ENCODE data around the gene DCST1.

DCST1 gene

GRCh38 chr1:155037043-155037442 is 3.4 kb downstream of the DCST1 start:
- no peak for DNase-seq

- no peak for DNase-seq
Measured at GRCh38 chr1:155037851-155038441, 4.3 kb downstream of the DCST1 start.

- no peak for DNase-seq
Measured at GRCh38 chr1:155038602-155039307, 5.1 kb downstream of the DCST1 start.

GRCh38 chr1:155039308-155039669 is 5.7 kb downstream of the DCST1 start:
- DNase-seq: no peak

- no peak for DNase-seq
Measured at GRCh38 chr1:155040358-155041093, 6.9 kb downstream of the DCST1 start.

GRCh38 chr1:155042789-155043188 is 9.2 kb downstream of the DCST1 start:
- no peak for DNase-seq

GRCh38 chr1:155043301-155043702 is 9.7 kb downstream of the DCST1 start:
- DNase-seq: no peak

GRCh38 chr1:155043793-155044192 is 10.2 kb downstream of the DCST1 start:
- DNase-seq: no peak

- DNase-seq: no peak
Measured at GRCh38 chr1:155044365-155044764, 10.7 kb downstream of the DCST1 start.

- DNase-seq: peak; percentile 60
Measured at GRCh38 chr1:155044812-155045657, 11.4 kb downstream of the DCST1 start.

GRCh38 chr1:155048449-155049334 is 15.1 kb downstream of the DCST1 start:
- DNase-seq: no peak

- DNase-seq: no peak
Measured at GRCh38 chr1:155049651-155050559, 16.3 kb downstream of the DCST1 start.

- peak; percentile 79 for DNase-seq
Measured at GRCh38 chr1:155050560-155051341, 17.1 kb downstream of the DCST1 start, which contains the start of gene ADAM15. Gene ADAM15, plus strand, starts transcription at chr1:155051316. Its CDS starts 71 bp downstream, at chr1:155051387.

- no peak for DNase-seq
Measured at GRCh38 chr1:155051342-155051776, 17.7 kb downstream of the DCST1 start.

- DNase-seq: peak; percentile 55
Measured at GRCh38 chr1:155051777-155052398, 18.3 kb downstream of the DCST1 start.

GRCh38 chr1:155052439-155053395 is 19.1 kb downstream of the DCST1 start:
- no peak for DNase-seq

GRCh38 chr1:155053531-155054105 is 20.0 kb downstream of the DCST1 start:
- no peak for DNase-seq

GRCh38 chr1:155057104-155057503 is 23.5 kb downstream of the DCST1 start:
- DNase-seq: no peak
